Cardiac muscle cell (in vitro differentiated cells and primary cell): ENCODE data around the gene MEGF8. TPM values are rescaled to one million over a fixed set of nuclear protein-coding genes. Genes with fewer than 3 reads are reported as not detected.

Source experiments
- DNase-seq, 2 donors: peaks; one replicate each; pipeline versions ENCODE4 v3.0.0 to v3.0.0-alpha.2; 2010 to 2017; ENCODE audit warnings: low read depth in 1 of 2, low spot score in 1 of 2
- H3K27ac ChIP-seq: fragments of 200-600 bp; sonication (generic); 2 replicates; pipeline ENCODE4 v1.5.1; 2016
- H3K27me3 ChIP-seq: fragments of 200-600 bp; sonication (generic); 2 replicates; pipeline ENCODE4 v1.6.0; 2016; ENCODE audit warnings: control low read depth
- H3K36me3 ChIP-seq: fragments of 200-600 bp; sonication (generic); 2 replicates; pipeline ENCODE4 v1.5.1; 2016; ENCODE audit warnings: control low read depth
- H3K4me1 ChIP-seq: fragments of 200-600 bp; sonication (generic); 2 replicates; pipeline ENCODE4 v1.8.1; 2017; ENCODE audit warnings: low read depth, mild to moderate bottlenecking, mixed run types
- H3K4me3 ChIP-seq: fragments of 200-600 bp; sonication (generic); 2 replicates; pipeline ENCODE4 v1.5.1; 2016; ENCODE audit warnings: mild to moderate bottlenecking
- H3K9me3 ChIP-seq: fragments of 200-600 bp; sonication (generic); 2 replicates; pipeline ENCODE4 v1.5.1; 2017; ENCODE audit warnings: low read depth, mild to moderate bottlenecking, control low read depth
- polyA plus RNA-seq: library from polyadenylated mRNA; unstranded; fragments of >200 nt; fragmentation: Nextera tagmentation; extraction: Ambion mirVana; gene quantifications from 2 replicates; pipeline ENCODE4 v1.2.1, GENCODE V29; 2016
- total RNA-seq: library from RNA; depleted of rRNA; stranded (reverse); fragments of >200 nt; gene quantifications from 2 replicates; pipeline ENCODE4 v1.2.3, GENCODE V29; 2016
- TF ChIP-seq, protein P1 (sequence below): IDR thresholded peaks from 2 replicates; pipeline ENCODE4 v1.5.1; 2012; ENCODE audit warnings: low read depth, mild to moderate bottlenecking, low read length

Gene MEGF8
- total and polyA plus RNA-seq, 2 experiments from 2014 or later: 23.9 to 102 TPM

- Histone ChIP-seq H3K27me3 (no peaks in the 10 kb centered on the region), H3K4me3 (no peak overlapping the region), H3K27ac (peak overlapping the region; percentile 81), H3K4me1 (peaks cover 45% of the 10 kb centered on the region), H3K36me3 (no peaks in the 10 kb centered on the region), H3K9me3 (no peaks in the 10 kb centered on the region)
- DNase-seq: no peak
- TF ChIP-seq, protein P1, sequence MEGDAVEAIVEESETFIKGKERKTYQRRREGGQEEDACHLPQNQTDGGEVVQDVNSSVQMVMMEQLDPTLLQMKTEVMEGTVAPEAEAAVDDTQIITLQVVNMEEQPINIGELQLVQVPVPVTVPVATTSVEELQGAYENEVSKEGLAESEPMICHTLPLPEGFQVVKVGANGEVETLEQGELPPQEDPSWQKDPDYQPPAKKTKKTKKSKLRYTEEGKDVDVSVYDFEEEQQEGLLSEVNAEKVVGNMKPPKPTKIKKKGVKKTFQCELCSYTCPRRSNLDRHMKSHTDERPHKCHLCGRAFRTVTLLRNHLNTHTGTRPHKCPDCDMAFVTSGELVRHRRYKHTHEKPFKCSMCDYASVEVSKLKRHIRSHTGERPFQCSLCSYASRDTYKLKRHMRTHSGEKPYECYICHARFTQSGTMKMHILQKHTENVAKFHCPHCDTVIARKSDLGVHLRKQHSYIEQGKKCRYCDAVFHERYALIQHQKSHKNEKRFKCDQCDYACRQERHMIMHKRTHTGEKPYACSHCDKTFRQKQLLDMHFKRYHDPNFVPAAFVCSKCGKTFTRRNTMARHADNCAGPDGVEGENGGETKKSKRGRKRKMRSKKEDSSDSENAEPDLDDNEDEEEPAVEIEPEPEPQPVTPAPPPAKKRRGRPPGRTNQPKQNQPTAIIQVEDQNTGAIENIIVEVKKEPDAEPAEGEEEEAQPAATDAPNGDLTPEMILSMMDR: no peak
These were observed 46.8 kb upstream of the MEGF8 start for GRCh38 chr19:42278452-42279154.

- H3K4me1 ChIP-seq: peaks cover 45% of the 10 kb centered on the region
- no peaks in the 10 kb centered on the region for H3K27me3 ChIP-seq
- no peaks in the 10 kb centered on the region for H3K9me3 ChIP-seq
- no peaks in the 10 kb centered on the region for H3K36me3 ChIP-seq
- TF ChIP-seq, protein P1: no peak
- peak overlapping the region; percentile 81 for H3K27ac ChIP-seq
- DNase-seq: no peak
- peak overlapping the region; percentile 91 for H3K4me3 ChIP-seq
These were observed 46.1 kb upstream of the MEGF8 start for GRCh38 chr19:42279155-42279901.

GRCh38 chr19:42279902-42280814, 45.3 kb upstream of the MEGF8 start:
- Histone ChIP-seq H3K27me3 (no peaks in the 10 kb centered on the region), H3K27ac (peak overlapping the region; percentile 81), H3K36me3 (no peaks in the 10 kb centered on the region), H3K4me3 (peak overlapping the region; percentile 91), H3K4me1 (peaks cover 48% of the 10 kb centered on the region), H3K9me3 (no peaks in the 10 kb centered on the region)
- TF ChIP-seq, protein P1: peak; percentile 89
- peak; percentile 93 to 94 for DNase-seq

DNA sequence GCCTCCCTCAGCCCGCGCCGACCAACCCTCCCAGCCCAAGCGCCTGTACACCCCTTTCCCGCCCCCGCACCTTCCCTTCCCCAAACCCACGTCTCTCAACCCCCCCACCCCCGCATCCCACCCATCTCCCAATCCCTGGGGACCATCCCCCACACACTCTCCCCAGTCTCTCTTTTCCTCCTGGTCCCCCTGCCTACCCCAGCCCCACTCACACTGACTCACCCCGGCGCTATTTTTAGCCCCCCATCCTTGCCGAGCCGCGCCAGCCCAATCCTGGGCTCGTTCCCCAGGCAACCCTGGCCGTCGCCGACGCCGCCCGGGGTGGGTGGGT, 44.7 kb upstream of the MEGF8 start:
- peaks cover 52% of the 10 kb centered on the region for H3K4me1 ChIP-seq
- peak overlapping the region; percentile 91 for H3K4me3 ChIP-seq
- TF ChIP-seq, protein P1: no peak
- peak in 1 of 2 donors; percentile 67 for DNase-seq
- no peaks in the 10 kb centered on the region for H3K9me3 ChIP-seq
- H3K36me3 ChIP-seq: no peaks in the 10 kb centered on the region
- H3K27ac ChIP-seq: peak overlapping the region; percentile 81
- no peaks in the 10 kb centered on the region for H3K27me3 ChIP-seq

GRCh38 chr19:42281146-42281826, 44.1 kb upstream of the MEGF8 start:
- H3K4me1 ChIP-seq: peaks cover 52% of the 10 kb centered on the region
- peak overlapping the region; percentile 91 for H3K4me3 ChIP-seq
- TF ChIP-seq, protein P1: no peak
- peak overlapping the region; percentile 81 for H3K27ac ChIP-seq
- no peaks in the 10 kb centered on the region for H3K9me3 ChIP-seq
- H3K36me3 ChIP-seq: no peaks in the 10 kb centered on the region
- no peaks in the 10 kb centered on the region for H3K27me3 ChIP-seq
- peak; percentile 30 to 47 for DNase-seq
